ENCODE measurements around the gene P2RX5. TPM values are rescaled to one million over a fixed set of nuclear protein-coding genes. Genes with fewer than 3 reads are reported as not detected.

Gene P2RX5
- total and polyA plus RNA-seq, 10 donors: 62.5 to 313 (median 152) TPM

DNA sequence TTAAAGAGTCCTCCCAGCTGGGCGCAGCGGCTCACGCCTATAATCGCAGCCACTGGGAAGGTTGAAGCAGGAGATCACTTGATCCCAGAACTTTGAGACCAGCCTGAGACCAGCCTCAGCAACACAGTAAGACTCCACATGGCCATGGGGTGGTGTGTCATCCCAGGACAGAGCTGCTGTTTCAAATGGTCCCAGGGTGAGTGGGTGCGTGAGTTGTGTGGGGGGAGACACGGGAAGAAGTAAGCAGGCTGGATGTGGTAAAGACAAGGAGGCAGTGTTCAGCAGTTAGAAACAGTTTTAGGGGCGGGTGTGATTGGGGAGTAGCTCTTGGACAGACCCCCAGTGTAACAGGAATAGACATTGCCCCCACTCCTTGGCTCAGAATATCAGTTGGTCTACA, 63.7 kb downstream of the P2RX5 start:
- WGBS, 5 donors: 96 to 99% (median 96%) methylated on average over 7 of the region's 7 CpGs
- intact Hi-C loops (cut with DNase I; ENCODE audit: low total_unique reads): no loop called here
- Histone ChIP-seq H3K27ac (no peak overlapping the region), H3K4me1 (peaks cover 4 to 36% (median 22%) of the 10 kb centered on the region in 6 donors), H3K36me3 (peaks cover 0 to 48% (median 28%) of the 10 kb centered on the region in 6 donors), H3K9me3 (no peaks in the 10 kb centered on the region), H3K27me3 (replicated peaks in 1 of 7) (no peaks in the 10 kb centered on the region), H3K4me3 (no peak overlapping the region)
- DNase-seq: no peak
- TF ChIP-seq, protein P1, sequence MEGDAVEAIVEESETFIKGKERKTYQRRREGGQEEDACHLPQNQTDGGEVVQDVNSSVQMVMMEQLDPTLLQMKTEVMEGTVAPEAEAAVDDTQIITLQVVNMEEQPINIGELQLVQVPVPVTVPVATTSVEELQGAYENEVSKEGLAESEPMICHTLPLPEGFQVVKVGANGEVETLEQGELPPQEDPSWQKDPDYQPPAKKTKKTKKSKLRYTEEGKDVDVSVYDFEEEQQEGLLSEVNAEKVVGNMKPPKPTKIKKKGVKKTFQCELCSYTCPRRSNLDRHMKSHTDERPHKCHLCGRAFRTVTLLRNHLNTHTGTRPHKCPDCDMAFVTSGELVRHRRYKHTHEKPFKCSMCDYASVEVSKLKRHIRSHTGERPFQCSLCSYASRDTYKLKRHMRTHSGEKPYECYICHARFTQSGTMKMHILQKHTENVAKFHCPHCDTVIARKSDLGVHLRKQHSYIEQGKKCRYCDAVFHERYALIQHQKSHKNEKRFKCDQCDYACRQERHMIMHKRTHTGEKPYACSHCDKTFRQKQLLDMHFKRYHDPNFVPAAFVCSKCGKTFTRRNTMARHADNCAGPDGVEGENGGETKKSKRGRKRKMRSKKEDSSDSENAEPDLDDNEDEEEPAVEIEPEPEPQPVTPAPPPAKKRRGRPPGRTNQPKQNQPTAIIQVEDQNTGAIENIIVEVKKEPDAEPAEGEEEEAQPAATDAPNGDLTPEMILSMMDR (IDR thresholded peaks at IDR 0.05 in 8 of 11, conservative IDR thresholded peaks at IDR 0.05 in 3 of 11): no peak
- TF ChIP-seq POLR2A (IDR thresholded peaks at IDR 0.05): no peak
- TF ChIP-seq POLR2AphosphoS5 (IDR thresholded peaks at IDR 0.05): no peak

DNA sequence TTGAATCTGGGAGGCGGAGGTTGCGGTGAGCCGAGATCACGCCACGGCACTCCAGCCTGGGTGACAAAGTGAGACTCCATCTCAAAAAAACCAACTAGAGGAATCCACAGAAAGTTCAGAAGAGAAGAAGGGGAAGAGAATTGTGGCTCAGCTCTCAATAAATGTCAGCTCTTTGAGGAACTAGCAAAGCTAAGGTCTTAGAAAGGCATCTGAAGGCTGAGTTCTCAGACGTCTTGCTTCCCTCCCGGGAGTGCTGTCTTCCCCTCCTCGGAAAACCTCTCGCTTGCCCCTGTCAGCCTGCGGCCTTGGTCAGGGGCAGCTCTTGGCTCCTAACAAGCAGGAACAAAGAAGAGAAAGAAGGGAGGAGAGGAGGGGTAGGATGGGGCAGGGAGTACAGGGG, 65.2 kb downstream of the P2RX5 start:
- no peak overlapping the region for H3K27ac ChIP-seq
- no peaks in the 10 kb centered on the region for H3K9me3 ChIP-seq
- H3K4me3 ChIP-seq: no peak overlapping the region
- no peaks in the 10 kb centered on the region for H3K27me3 ChIP-seq (replicated peaks in 1 of 7)
- intact Hi-C loops (cut with DNase I; ENCODE audit: low total_unique reads): no loop called here
- peaks cover 0 to 63% (median 39%) of the 10 kb centered on the region in 6 donors for H3K36me3 ChIP-seq
- 81 to 95% (median 87%) methylated on average over 10 of the region's 10 CpGs for whole genome bisulfite sequencing, 5 donors
- no peak for DNase-seq
- no peak for TF ChIP-seq POLR2AphosphoS5 (IDR thresholded peaks at IDR 0.05)
- TF ChIP-seq, protein P1 (IDR thresholded peaks at IDR 0.05 in 8 of 11, conservative IDR thresholded peaks at IDR 0.05 in 3 of 11): no peak
- no peak for TF ChIP-seq POLR2A (IDR thresholded peaks at IDR 0.05)
- peaks cover 3 to 27% (median 15%) of the 10 kb centered on the region in 6 donors for H3K4me1 ChIP-seq

DNA sequence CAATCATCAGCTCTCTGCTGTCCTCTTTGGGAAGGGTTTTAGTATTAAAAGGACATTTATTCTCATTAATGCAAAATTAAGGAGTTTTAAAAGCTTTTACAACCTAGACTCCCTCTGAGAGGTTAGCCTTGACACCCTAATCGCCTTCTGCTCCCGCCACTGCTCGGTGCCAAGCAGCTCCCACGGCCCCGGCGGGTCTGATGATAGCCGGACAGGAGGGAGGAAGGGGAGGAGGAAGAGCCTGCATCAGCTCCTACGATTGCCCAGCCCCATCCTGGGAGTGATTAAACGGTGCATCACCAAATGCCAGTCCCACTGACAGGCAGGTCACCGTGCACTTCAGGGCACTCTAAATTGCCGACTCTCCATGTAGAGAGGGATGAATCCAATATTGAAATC, 68.2 kb downstream of the P2RX5 start:
- DNase-seq: no peak

More for the DNA sequence above, 68.2 kb downstream of the P2RX5 start:
- intact Hi-C loops (cut with DNase I; ENCODE audit: low total_unique reads): no loop called here
- Histone ChIP-seq H3K9me3 (no peaks in the 10 kb centered on the region), H3K4me3 (no peak overlapping the region), H3K4me1 (peaks cover 0 to 4% (median 0%) of the 10 kb centered on the region in 6 donors), H3K27me3 (replicated peaks in 1 of 7) (no peaks in the 10 kb centered on the region), H3K36me3 (peaks cover 5 to 93% (median 55%) of the 10 kb centered on the region in 6 donors), H3K27ac (no peak overlapping the region)
- TF ChIP-seq, protein P1 (IDR thresholded peaks at IDR 0.05 in 8 of 11, conservative IDR thresholded peaks at IDR 0.05 in 3 of 11): no peak
- TF ChIP-seq POLR2A (IDR thresholded peaks at IDR 0.05) (no peak), POLR2AphosphoS5 (IDR thresholded peaks at IDR 0.05) (no peak)
- WGBS, 5 donors: 80 to 93% (median 87%) methylated on average over 11 of the region's 11 CpGs

Measured in spleen (tissue), 11 donors.